PFSK-1 (cell line): ENCODE data around the gene SART3. TPM values are rescaled to one million over a fixed set of nuclear protein-coding genes. Genes with fewer than 3 reads are reported as not detected.
A peak's percentile ranks its signal among the peaks of the same experiment; 100 is the strongest.

Source experiments
- FOXP2 ChIP-seq: optimal IDR thresholded peaks from 2 replicates; pipeline ENCODE3; 2011; ENCODE audit warnings: borderline replicate concordance, control low read depth, inconsistent platforms; ENCODE audit not compliant: insufficient read depth; ENCODE audit errors: extremely low read length, extremely low read depth
- POLR2AphosphoS5 ChIP-seq: IDR thresholded peaks from 2 replicates; pipeline ENCODE4 v1.6.1; 2012; ENCODE audit warnings: low read depth, mild to moderate bottlenecking, control low read depth, low read length, moderate library complexity
- REST ChIP-seq, 2 experiments: IDR thresholded peaks; 2 replicates each; pipeline versions ENCODE4 v1.6.1 to v1.8.0; 2011 to 2012; ENCODE audit warnings: low read depth in 2 of 2, low read length in 2 of 2, control low read depth in 1 of 2, inconsistent platforms in 1 of 2, mild to moderate bottlenecking in 1 of 2, moderate library complexity in 1 of 2; ENCODE audit not compliant: insufficient read depth in 1 of 2
- SIN3A ChIP-seq: IDR thresholded peaks from 2 replicates; pipeline ENCODE4 v1.6.1; 2012; ENCODE audit warnings: mild to moderate bottlenecking, low read length, moderate library complexity, borderline replicate concordance; ENCODE audit not compliant: insufficient read depth
- TAF1 ChIP-seq: IDR thresholded peaks from 2 replicates; pipeline ENCODE4 v1.6.1; 2012; ENCODE audit warnings: low read length, control low read depth, borderline replicate concordance; ENCODE audit not compliant: insufficient read depth
- polyA plus RNA-seq: library from polyadenylated mRNA; unstranded; fragments of >200 nt; gene quantifications from one replicate; pipeline ENCODE4 v1.2.1, GENCODE V29; 2012; ENCODE audit warnings: low read depth, missing spikeins; ENCODE audit not compliant: insufficient read length

SART3 gene
- 38.6 TPM for polyA plus RNA-seq

- TF ChIP-seq POLR2AphosphoS5 (peak; percentile 73), REST (IDR thresholded peaks at IDR 0.05; ENCODE audit: insufficient read depth in 1 of 2, low read depth in 2 of 2, low read length in 2 of 2) (no peak), TAF1 (peak; percentile 79), FOXP2 (no peak), SIN3A (no peak)
Measured at GRCh38 chr12:108560752-108561719, at the start of gene SART3. Gene SART3 (minus strand): TSS chr12:108561173. CDS start chr12:108561154, 19 bp downstream.

- no peak for TF ChIP-seq TAF1
- TF ChIP-seq SIN3A = no peak
- TF ChIP-seq POLR2AphosphoS5 = no peak
- no peak for TF ChIP-seq REST (IDR thresholded peaks at IDR 0.05; ENCODE audit: insufficient read depth in 1 of 2, low read depth in 2 of 2, low read length in 2 of 2)
- no peak for TF ChIP-seq FOXP2
Measured at GRCh38 chr12:108610336-108610815, 49.4 kb upstream of the SART3 start.

GRCh38 chr12:108609537-108610335, 48.8 kb upstream of the SART3 start:
- no peak for TF ChIP-seq REST (IDR thresholded peaks at IDR 0.05; ENCODE audit: insufficient read depth in 1 of 2, low read depth in 2 of 2, low read length in 2 of 2)
- TF ChIP-seq POLR2AphosphoS5 = no peak
- TF ChIP-seq TAF1 = no peak
- peak; percentile 67 for TF ChIP-seq FOXP2

- TF ChIP-seq POLR2AphosphoS5 = no peak
- TF ChIP-seq TAF1 = no peak
- TF ChIP-seq FOXP2 = no peak
- no peak for TF ChIP-seq SIN3A
- TF ChIP-seq REST (IDR thresholded peaks at IDR 0.05; ENCODE audit: insufficient read depth in 1 of 2, low read depth in 2 of 2, low read length in 2 of 2) = no peak
Measured at GRCh38 chr12:108608616-108609015, 47.6 kb upstream of the SART3 start.
